AG04449 (cell line): ENCODE measurements around the gene CDC42BPB.

Experiments
- CTCF ChIA-PET: fragments of 350-600 bp; formaldehyde crosslinking; extraction: SDS; loops from one replicate; lab custom pipeline; 2021; ENCODE audit warnings: antibody characterized with exemption; lab: Yijun Ruan, JAX
- POLR2A ChIA-PET: fragments of 400-600, 350-600 bp; formaldehyde crosslinking; extraction: SDS; loops from one replicate; lab custom pipeline; 2020; ENCODE audit warnings: antibody characterized with exemption, inconsistent platforms; lab: Yijun Ruan, JAX
- DNase-seq: peaks from one replicate; pipeline ENCODE4 v3.0.0-alpha.2; 2010; ENCODE audit warnings: low read depth, low spot score
- H3K4me3 ChIP-seq: 2 replicates; pipeline ENCODE4 v1.5.1; 2011; ENCODE audit warnings: low read depth, mild to moderate bottlenecking, control low read depth, low read length
- CTCF ChIP-seq: IDR thresholded peaks from one replicate; pipeline ENCODE4 v1.5.1; 2011; ENCODE audit warnings: mild to moderate bottlenecking, moderate library complexity, low read length, control low read depth, inconsistent platforms; ENCODE audit not compliant: insufficient read depth; ENCODE audit errors: missing control alignments

Gene CDC42BPB

GRCh38 chr14:102982852-102983470, 74.4 kb downstream of the CDC42BPB start:
- TF ChIP-seq CTCF: no peak
- ChIA-PET POLR2A (no interaction called here), CTCF (no interaction called here)
- no peak overlapping the region for H3K4me3 ChIP-seq
- no peak for DNase-seq

- POLR2A ChIA-PET: interaction anchor here (0.7 kb wide), 1 partner anchor 20 kb away, joined by 3 read pairs; no protein-coding TSS in a partner anchor
- no peak overlapping the region for H3K4me3 ChIP-seq
- CTCF ChIA-PET: interaction anchor here (1.2 to 1.8 kb wide), 3 partner anchors 9 to 126 kb away, joined by 3 to 5 read pairs (median 4); no protein-coding TSS in a partner anchor
- DNase-seq: no peak
- no peak for TF ChIP-seq CTCF
Measured at GRCh38 chr14:102980409-102980810, 76.9 kb downstream of the CDC42BPB start.

- ChIA-PET CTCF (interaction anchor here (1.8 kb wide), 1 partner anchor 10 kb away, joined by 5 read pairs; no protein-coding TSS in a partner anchor), POLR2A (no interaction called here)
- TF ChIP-seq CTCF: no peak
- DNase-seq: no peak
- H3K4me3 ChIP-seq: no peak overlapping the region
Measured at GRCh38 chr14:102979406-102979805, 77.9 kb downstream of the CDC42BPB start.

GRCh38 chr14:102977475-102977874, 79.9 kb downstream of the CDC42BPB start:
- POLR2A ChIA-PET: no interaction called here
- no peak for TF ChIP-seq CTCF
- DNase-seq: no peak
- CTCF ChIA-PET: no interaction called here
- H3K4me3 ChIP-seq: no peak overlapping the region

- no peak for TF ChIP-seq CTCF
- ChIA-PET POLR2A (no interaction called here), CTCF (interaction anchor here (1.1 to 1.6 kb wide), 6 partner anchors 8 to 284 kb away, joined by 3 to 4 read pairs (median 3); no protein-coding TSS in a partner anchor)
- no peak for DNase-seq
- no peak overlapping the region for H3K4me3 ChIP-seq
Measured at GRCh38 chr14:102975662-102976061, 81.7 kb downstream of the CDC42BPB start.

GRCh38 chr14:102973706-102974285, 83.6 kb downstream of the CDC42BPB start:
- no peak overlapping the region for H3K4me3 ChIP-seq
- CTCF ChIA-PET: no interaction called here
- no peak for DNase-seq
- TF ChIP-seq CTCF: no peak
- POLR2A ChIA-PET: no interaction called here
